A673 (cell line): Measurements from ENCODE around the gene P4HA1. TPM values are rescaled to one million over a fixed set of nuclear protein-coding genes. Genes with fewer than 3 reads are reported as not detected.

Experiments
- BruUV-seq: library from RNA; stranded (reverse); fragments of 400-500 nt; replicated peaks from 2 replicates; lab custom pipeline; 2021; lab: Mats Ljungman, UMichigan
- CTCF ChIA-PET: fragments of 300-600 bp; sonication (Branson Sonifier 250); formaldehyde crosslinking; loops from one replicate; lab custom pipeline; 2022; ENCODE audit warnings: antibody characterized with exemption; lab: Charles Lee
- POLR2A ChIA-PET: fragments of 300-600 bp; sonication (Branson Sonifier 250); formaldehyde crosslinking; loops from one replicate; lab custom pipeline; 2022; ENCODE audit warnings: antibody characterized with exemption; ENCODE audit not compliant: low non-redundant PET; lab: Charles Lee
- DNase-seq: peaks from one replicate; pipeline ENCODE4 v3.0.0-alpha.2; 2015; ENCODE audit warnings: low spot score
- H3K27ac ChIP-seq: fragments of 200-600 bp; sonication (generic); 2 replicates; pipeline ENCODE4 v1.5.1; 2016; ENCODE audit warnings: mixed run types, low read depth, mild to moderate bottlenecking, mixed read lengths, antibody characterized with exemption, low read length; ENCODE audit not compliant: poor library complexity, severe bottlenecking
- H3K27me3 ChIP-seq: fragments of 200-600 bp; sonication (generic); replicated peaks from 2 replicates; pipeline ENCODE4 v1.6.1; 2017; ENCODE audit warnings: mixed run types, low read depth, mild to moderate bottlenecking, mixed read lengths, antibody characterized with exemption, low read length; ENCODE audit not compliant: insufficient read depth, poor library complexity
- H3K36me3 ChIP-seq: fragments of 200-600 bp; sonication (generic); 2 replicates; pipeline ENCODE4 v1.6.1; 2016; ENCODE audit warnings: mixed run types, mild to moderate bottlenecking, mixed read lengths, antibody characterized with exemption, low read length; ENCODE audit not compliant: insufficient read depth, poor library complexity, severe bottlenecking
- H3K4me1 ChIP-seq: fragments of 200-600 bp; sonication (generic); 2 replicates; pipeline ENCODE4 v1.6.1; 2017; ENCODE audit warnings: mixed run types, mild to moderate bottlenecking, mixed read lengths, antibody characterized with exemption, low read length; ENCODE audit not compliant: insufficient read depth, poor library complexity, severe bottlenecking
- H3K4me3 ChIP-seq: fragments of 200-600 bp; sonication (generic); 2 replicates; pipeline ENCODE4 v1.5.1; 2016; ENCODE audit warnings: low read depth, mixed run types, mild to moderate bottlenecking, mixed read lengths, low read length; ENCODE audit not compliant: poor library complexity, severe bottlenecking
- H3K9me3 ChIP-seq: fragments of 200-600 bp; sonication (generic); 2 replicates; pipeline ENCODE4 v1.6.1; 2016; ENCODE audit warnings: mixed run types, low read depth, mild to moderate bottlenecking, mixed read lengths, antibody characterized with exemption, low read length; ENCODE audit not compliant: poor library complexity, severe bottlenecking
- CTCF ChIP-seq: fragments of 300-800, 200-600 bp; sonication (generic); conservative IDR thresholded peaks from 2 replicates; pipeline ENCODE4 v1.5.1; 2017; ENCODE audit warnings: low read depth, mild to moderate bottlenecking, antibody characterized with exemption, low read length, moderate library complexity, mixed read lengths
- EZH2 ChIP-seq: fragments of 200-600 bp; sonication (generic); IDR thresholded peaks from 2 replicates; pipeline ENCODE4 v1.6.1; 2017; ENCODE audit warnings: borderline replicate concordance, low read depth, mild to moderate bottlenecking, mixed read lengths, antibody characterized with exemption, low read length; ENCODE audit not compliant: poor library complexity, severe bottlenecking
- intact Hi-C: fragments of 100-400 bp; cut with micrococcal nuclease; formaldehyde crosslinking; loops from one replicate; pipeline ENCODE4 v1.10.0; 2022; ENCODE audit not compliant: unreplicated experiment
- total RNA-seq: library from RNA; stranded (reverse); gene quantifications from 2 replicates; pipeline ENCODE4 v1.2.3, GENCODE V29; 2021

The P4HA1 gene
- total RNA-seq, 1 experiment from 2014 or later: 36.5 TPM

- Histone ChIP-seq H3K9me3 (no peaks in the 10 kb centered on the region), H3K4me1 (peaks cover 6% of the 10 kb centered on the region), H3K27me3 (no peaks in the 10 kb centered on the region), H3K4me3 (no peak overlapping the region), H3K27ac (no peak overlapping the region), H3K36me3 (peaks cover 14% of the 10 kb centered on the region)
- ChIA-PET POLR2A (interaction anchor here (0.6 kb wide), 2 partner anchors 11 to 355 kb away, joined by 5 read pairs; no protein-coding TSS in a partner anchor), CTCF (no interaction called here)
- no peak for TF ChIP-seq CTCF
- TF ChIP-seq EZH2: no peak
- intact Hi-C loops: no loop called here
- BruUV-seq: no TSS peak
- no peak for DNase-seq
Measured at GRCh38 chr10:73017955-73018480, 78.6 kb downstream of the P4HA1 start.

GRCh38 chr10:73015779-73016178 lies 80.9 kb downstream of the P4HA1 start:
- intact Hi-C loops: no loop called here
- Histone ChIP-seq H3K9me3 (no peaks in the 10 kb centered on the region), H3K36me3 (peaks cover 21% of the 10 kb centered on the region), H3K4me1 (peaks cover 6% of the 10 kb centered on the region), H3K4me3 (no peak overlapping the region), H3K27ac (no peak overlapping the region), H3K27me3 (no peaks in the 10 kb centered on the region)
- no TSS peak for BruUV-seq
- ChIA-PET POLR2A (no interaction called here), CTCF (no interaction called here)
- no peak for TF ChIP-seq CTCF
- TF ChIP-seq EZH2: no peak
- DNase-seq: no peak

GRCh38 chr10:73003822-73004221 lies 92.8 kb downstream of the P4HA1 start:
- Histone ChIP-seq H3K9me3 (no peaks in the 10 kb centered on the region), H3K27ac (no peak overlapping the region), H3K36me3 (peaks cover 10% of the 10 kb centered on the region), H3K4me3 (no peak overlapping the region), H3K4me1 (no peaks in the 10 kb centered on the region), H3K27me3 (no peaks in the 10 kb centered on the region)
- no TSS peak for BruUV-seq
- DNase-seq: no peak
- TF ChIP-seq CTCF (no peak), EZH2 (no peak)
- CTCF ChIA-PET: no interaction called here
- intact Hi-C loops: no loop called here
- POLR2A ChIA-PET: no interaction called here
